Urothelium cell line (cell line): ENCODE measurements around the gene YES1.
A peak's percentile ranks its signal among the peaks of the same experiment; 100 is the strongest.
"Not testable (repeated sequence)": the region's sequence is repeated elsewhere in the genome, so short reads cannot be mapped to it uniquely, and the experiment has no call there.

Experiments used
- DNase-seq: peaks from one replicate; pipeline ENCODE4 v3.0.0; 2011; ENCODE audit warnings: low spot score, mixed read lengths
- FAIRE-seq: peaks from 2 replicates; lab custom pipeline; 2011; peaks lifted over from hg19 to GRCh38; lab: Jason Lieb, UNC

Gene YES1

GRCh38 chr18:824179-824578 lies 12.1 kb upstream of the YES1 start:
- DNase-seq (no peak), FAIRE-seq (no peak)

GRCh38 chr18:820591-821165 lies 8.6 kb upstream of the YES1 start:
- no peak for FAIRE-seq
- no peak for DNase-seq

- FAIRE-seq (no peak), DNase-seq (no peak)
These were observed 4.8 kb upstream of the YES1 start for GRCh38 chr18:816869-817268.

GRCh38 chr18:816088-816653 lies 4.1 kb upstream of the YES1 start:
- FAIRE-seq: no peak

GRCh38 chr18:815353-815752 lies 3.3 kb upstream of the YES1 start:
- no peak for FAIRE-seq

More at GRCh38 chr18:816088-816653, 4.1 kb upstream of the YES1 start:
- no peak for DNase-seq

GRCh38 chr18:814300-815084 lies 2.5 kb upstream of the YES1 start:
- DNase-seq (no peak), FAIRE-seq (no peak)

More at GRCh38 chr18:815353-815752, 3.3 kb upstream of the YES1 start:
- DNase-seq: no peak

GRCh38 chr18:813172-814071 lies 1.4 kb upstream of the YES1 start:
- no peak for DNase-seq
- no peak for FAIRE-seq

- FAIRE-seq (peak; percentile 96), DNase-seq (peak; percentile 98)
These were observed 532 bp upstream of the YES1 start for GRCh38 chr18:812376-813171.

- no peak for DNase-seq
- peak; percentile 63 for FAIRE-seq
These were observed 705 bp downstream of the YES1 start for GRCh38 chr18:811182-811891.

GRCh38 chr18:809985-810642 lies 1.9 kb downstream of the YES1 start:
- FAIRE-seq (no peak), DNase-seq (no peak)

GRCh38 chr18:809228-809627 lies 2.8 kb downstream of the YES1 start:
- FAIRE-seq: peak; percentile 46

GRCh38 chr18:808502-808901 lies 3.5 kb downstream of the YES1 start:
- FAIRE-seq: no peak
- no peak for DNase-seq

More at GRCh38 chr18:809228-809627, 2.8 kb downstream of the YES1 start:
- DNase-seq: not testable (repeated sequence)

GRCh38 chr18:808086-808485 lies 4.0 kb downstream of the YES1 start:
- FAIRE-seq: peak; percentile 70
- no peak for DNase-seq

GRCh38 chr18:805755-806110 lies 6.3 kb downstream of the YES1 start:
- no peak for FAIRE-seq

GRCh38 chr18:805008-805754 lies 6.9 kb downstream of the YES1 start:
- FAIRE-seq: peak; percentile 23
- DNase-seq: no peak

More at GRCh38 chr18:805755-806110, 6.3 kb downstream of the YES1 start:
- DNase-seq: no peak

GRCh38 chr18:801137-801536 lies 10.9 kb downstream of the YES1 start:
- DNase-seq: no peak
- no peak for FAIRE-seq

- no peak for FAIRE-seq
These were observed 12.1 kb downstream of the YES1 start for GRCh38 chr18:799943-800342.

GRCh38 chr18:795383-795782 lies 16.7 kb downstream of the YES1 start:
- not testable (repeated sequence) for FAIRE-seq, DNase-seq

More at GRCh38 chr18:799943-800342, 12.1 kb downstream of the YES1 start:
- DNase-seq: no peak
